Stomach (tissue), 9 donors: ENCODE results near the gene TMEM131. TPM values are rescaled to one million over a fixed set of nuclear protein-coding genes. Genes with fewer than 3 reads are reported as not detected.

Experiments used
- DNase-seq, 2 donors: peaks; one replicate each; pipeline versions ENCODE4 v3.0.0 to v3.0.0-alpha.2; 2013 to 2019
- H3K27ac ChIP-seq, 5 donors: fragments of 200-600 bp in 4 of 5; sonication (generic) in 4 of 5; one replicate each; pipeline ENCODE4 v1.5.1; 2013 to 2019; ENCODE audit warnings: mild to moderate bottlenecking in 1 of 5, moderate library complexity in 1 of 5
- H3K27me3 ChIP-seq, 3 donors: fragments of 200-600 bp; sonication (generic); one replicate each; pipeline ENCODE4 v1.5.1; 2017 to 2019; ENCODE audit warnings: mixed run types in 1 of 3
- H3K36me3 ChIP-seq, 4 donors: fragments of 200-600 bp; sonication (generic); 1 replicate in 3 of 4; 2 replicates in 1 of 4; pipeline ENCODE4 v1.5.1; 2016 to 2019
- H3K4me1 ChIP-seq, 4 donors: fragments of 200-600 bp; sonication (generic); one replicate each; pipeline ENCODE4 v1.5.1; 2016 to 2019
- H3K4me3 ChIP-seq, 4 donors: fragments of 200-600 bp; sonication (generic) in 3 of 4; one replicate each; pipeline ENCODE4 v1.5.1; 2016 to 2019; ENCODE audit warnings: mild to moderate bottlenecking in 1 of 4
- H3K9me3 ChIP-seq, 4 donors: fragments of 200-600 bp; sonication (generic); one replicate each; pipeline ENCODE4 v1.5.1; 2016 to 2019
- CTCF ChIP-seq, 7 experiments: fragments of 450-650 bp in 4 of 7; fragments of 200-600 bp in 3 of 7; sonication (generic) in 3 of 7; IDR thresholded peaks; one replicate each; pipeline ENCODE4 v1.5.1; 2016 to 2019; ENCODE audit warnings: antibody characterized with exemption in 7 of 7, control low read depth in 2 of 7, mild to moderate bottlenecking in 1 of 7
- EP300 ChIP-seq: sonication (generic); formaldehyde crosslinking; IDR thresholded peaks from one replicate; pipeline ENCODE4 v1.6.1; 2017; ENCODE audit warnings: antibody characterized with exemption
- POLR2A ChIP-seq, 4 donors: fragments of 450-650 bp; IDR thresholded peaks; one replicate each; pipeline ENCODE4 v1.6.1; 2016; ENCODE audit warnings: antibody characterized with exemption in 4 of 4, control low read depth in 2 of 4, mild to moderate bottlenecking in 1 of 4, moderate library complexity in 1 of 4
- POLR2AphosphoS5 ChIP-seq, 3 donors: sonication (generic); formaldehyde crosslinking; IDR thresholded peaks; one replicate each; pipeline ENCODE4 v1.6.1; 2016; ENCODE audit warnings: antibody characterized with exemption in 3 of 3
- WGBS, 5 donors: extraction: QIAGEN DNeasy Blood & Tissue Kit in 3 of 5; methylation state at CpG; one replicate each; pipeline versions ENCODE4 v1.1.5 to v1.1.7; 2013 to 2018; 5-methylcytosine and 5-hydroxymethylcytosine counted together
- intact Hi-C: fragments of 100-400 bp; cut with DNase I; formaldehyde crosslinking; loops from one replicate; pipeline ENCODE4 v1.15.1; 2023; ENCODE audit warnings: low total_unique reads
- polyA plus RNA-seq, 3 donors: library from polyadenylated mRNA; stranded (reverse); fragments of 200-250 nt; gene quantifications; one replicate each; pipeline ENCODE4 v1.2.3, GENCODE V29; 2013
- total RNA-seq, 5 donors: library from RNA; depleted of rRNA; stranded (reverse); fragments of >200 nt; gene quantifications; one replicate each; pipeline versions ENCODE4 v1.1.0 to v1.2.3, GENCODE V29; 2014 to 2016
- donor health status: healthy with polysubstance abuse.
- donor health status: Bipolar disorder and iron deficiency.
- donor health status: healthy.

TMEM131 gene
- total and polyA plus RNA-seq, 8 donors, result 4.4 to 119 (median 43.1) TPM

GRCh38 chr2:97808816-97809215, 186.9 kb downstream of the TMEM131 start:
- H3K4me1 ChIP-seq, result peaks cover 0 to 7% (median 0%) of the 10 kb centered on the region in 4 donors
- H3K27ac ChIP-seq, result no peak overlapping the region
- H3K27me3 ChIP-seq, result no peaks in the 10 kb centered on the region
- 73 to 86% (median 77%) methylated on average over 4 of the region's 4 CpGs for WGBS, 5 donors
- DNase-seq, result no peak
- H3K9me3 ChIP-seq, result no peaks in the 10 kb centered on the region
- intact Hi-C loops, result loop anchor here (5.0 kb wide), 1 partner anchor 578 kb away; no protein-coding TSS in a partner anchor
- peaks cover 32 to 82% (median 77%) of the 10 kb centered on the region in 4 donors for H3K36me3 ChIP-seq
- TF ChIP-seq CTCF (IDR thresholded peaks at IDR 0.05), result no peak
- TF ChIP-seq POLR2A (IDR thresholded peaks at IDR 0.05), result no peak
- no peak for TF ChIP-seq EP300
- no peak for TF ChIP-seq POLR2AphosphoS5 (IDR thresholded peaks at IDR 0.05)
- no peak overlapping the region for H3K4me3 ChIP-seq

GRCh38 chr2:97806738-97807618, 188.8 kb downstream of the TMEM131 start:
- intact Hi-C loops, result loop anchor here (5.0 kb wide), 1 partner anchor 580 kb away; no protein-coding TSS in a partner anchor
- Histone ChIP-seq H3K4me1 (peaks cover 0 to 7% (median 0%) of the 10 kb centered on the region in 4 donors), H3K9me3 (no peaks in the 10 kb centered on the region), H3K27me3 (no peaks in the 10 kb centered on the region), H3K27ac (no peak overlapping the region), H3K4me3 (no peak overlapping the region), H3K36me3 (peaks cover 26 to 82% (median 77%) of the 10 kb centered on the region in 4 donors)
- TF ChIP-seq EP300 (no peak), CTCF (IDR thresholded peaks at IDR 0.05) (peak in 5 of 7 experiments; percentile 76 to 91 (median 87)), POLR2AphosphoS5 (IDR thresholded peaks at IDR 0.05) (peak in 1 of 3 donors; percentile 39), POLR2A (IDR thresholded peaks at IDR 0.05) (no peak)
- 16 to 25% (median 21%) methylated on average over 12 of the region's 12 CpGs for WGBS, 5 donors
- peak; percentile 86 to 93 for DNase-seq

- no peaks in the 10 kb centered on the region for H3K27me3 ChIP-seq
- TF ChIP-seq POLR2A (IDR thresholded peaks at IDR 0.05), result no peak
- TF ChIP-seq POLR2AphosphoS5 (IDR thresholded peaks at IDR 0.05), result no peak
- no peak for TF ChIP-seq EP300
- no peak for TF ChIP-seq CTCF (IDR thresholded peaks at IDR 0.05)
- H3K4me1 ChIP-seq, result peaks cover 0 to 7% (median 0%) of the 10 kb centered on the region in 4 donors
- H3K4me3 ChIP-seq, result no peak overlapping the region
- H3K27ac ChIP-seq, result no peak overlapping the region
- H3K36me3 ChIP-seq, result peaks cover 17 to 82% (median 77%) of the 10 kb centered on the region in 4 donors
- no peaks in the 10 kb centered on the region for H3K9me3 ChIP-seq
- no peak for DNase-seq
- WGBS, 5 donors, result 49 to 86% (median 60%) methylated on average over 1 of the region's 1 CpG
- intact Hi-C loops, result loop anchor here (5.0 kb wide), 1 partner anchor 582 kb away; no protein-coding TSS in a partner anchor
Measured at GRCh38 chr2:97805776-97806175, 190.0 kb downstream of the TMEM131 start.

- H3K27ac ChIP-seq, result no peak overlapping the region
- no peak overlapping the region for H3K4me3 ChIP-seq
- peaks cover 17 to 92% (median 91%) of the 10 kb centered on the region in 4 donors for H3K36me3 ChIP-seq
- H3K9me3 ChIP-seq, result no peaks in the 10 kb centered on the region
- DNase-seq, result no peak
- WGBS, 5 donors, result 68 to 91% (median 76%) methylated on average over 1 of the region's 1 CpG
- TF ChIP-seq CTCF (IDR thresholded peaks at IDR 0.05), result no peak
- no peak for TF ChIP-seq POLR2A (IDR thresholded peaks at IDR 0.05)
- no peak for TF ChIP-seq POLR2AphosphoS5 (IDR thresholded peaks at IDR 0.05)
- TF ChIP-seq EP300, result no peak
- intact Hi-C loops, result no loop called here
- no peaks in the 10 kb centered on the region for H3K4me1 ChIP-seq
- no peaks in the 10 kb centered on the region for H3K27me3 ChIP-seq
Measured at GRCh38 chr2:97801028-97801427, 194.7 kb downstream of the TMEM131 start.
